HepG2 (cell line): ENCODE measurements around the gene SHTN1. TPM values are rescaled to one million over a fixed set of nuclear protein-coding genes. Genes with fewer than 3 reads are reported as not detected.

Experiments
- ARNTL ChIP-seq: sonication (generic); formaldehyde crosslinking; IDR thresholded peaks from 2 replicates; pipeline ENCODE4 v1.4.0; 2020; ENCODE audit warnings: mild to moderate bottlenecking, missing genetic modification reagents
- GLMP ChIP-seq: sonication (generic); formaldehyde crosslinking; IDR thresholded peaks from 2 replicates; pipeline ENCODE4 v1.9.0; 2021; ENCODE audit warnings: missing genetic modification reagents, mild to moderate bottlenecking, borderline replicate concordance
- HDAC2 ChIP-seq: sonication (generic); formaldehyde crosslinking; IDR thresholded peaks from 2 replicates; pipeline ENCODE4 v1.4.0; 2020; ENCODE audit warnings: missing genetic modification reagents
- HOMEZ ChIP-seq: IDR thresholded peaks from 2 replicates; pipeline ENCODE4 v1.6.1; 2016; ENCODE audit warnings: low read depth
- KIAA2018 ChIP-seq: sonication (generic); formaldehyde crosslinking; IDR thresholded peaks from 2 replicates; pipeline ENCODE4 v1.5.0; 2020; ENCODE audit warnings: mild to moderate bottlenecking, missing genetic modification reagents, borderline replicate concordance
- KLF6 ChIP-seq: IDR thresholded peaks from 2 replicates; pipeline ENCODE4 v1.8.0; 2016; ENCODE audit warnings: missing biosample characterization, missing genetic modification reagents
- NRL ChIP-seq: sonication (generic); formaldehyde crosslinking; IDR thresholded peaks from 2 replicates; pipeline ENCODE4 v1.5.0; 2020; ENCODE audit warnings: missing genetic modification reagents, mild to moderate bottlenecking, moderate library complexity, borderline replicate concordance
- REST ChIP-seq, 2 experiments: IDR thresholded peaks; 2 replicates each; pipeline ENCODE4 v1.6.1; 2011 to 2012; ENCODE audit warnings: low read length in 2 of 2, borderline replicate concordance in 1 of 2, low read depth in 1 of 2, mild to moderate bottlenecking in 1 of 2, moderate library complexity in 1 of 2
- SPEN ChIP-seq: sonication (generic); formaldehyde crosslinking; IDR thresholded peaks from 2 replicates; pipeline ENCODE4 v1.5.1; 2020; ENCODE audit warnings: low read depth, mild to moderate bottlenecking, missing genetic modification reagents
- UBTF ChIP-seq: sonication (generic); formaldehyde crosslinking; IDR thresholded peaks from 2 replicates; pipeline ENCODE4 v1.4.0; 2020; ENCODE audit warnings: mild to moderate bottlenecking, missing genetic modification reagents
- ZNF264 ChIP-seq: sonication (generic); formaldehyde crosslinking; IDR thresholded peaks from 2 replicates; pipeline ENCODE4 v1.4.0; 2020; ENCODE audit warnings: missing genetic modification reagents
- ZNF556 ChIP-seq: sonication (generic); formaldehyde crosslinking; IDR thresholded peaks from 2 replicates; pipeline ENCODE4 v1.4.0; 2020; ENCODE audit warnings: mild to moderate bottlenecking, missing genetic modification reagents, borderline replicate concordance
- polyA plus RNA-seq, 8 experiments: library from polyadenylated mRNA; depleted of rRNA in 3 of 8; stranded (reverse) in 7 of 8; unstranded in 1 of 8; fragments of >200 nt; fragmentation: Illumina TruSeq in 4 of 8; extraction: Trizol in 4 of 8; gene quantifications; 2 replicates each; pipeline versions ENCODE4 v1.2.1 to v1.2.3, GENCODE V29; 2011 to 2016; ENCODE audit warnings: low read depth in 4 of 8, missing spikeins in 1 of 8, mixed read lengths in 1 of 8; ENCODE audit not compliant: insufficient read depth in 1 of 8
- total RNA-seq, 5 experiments: library from RNA; depleted of rRNA; stranded (reverse); fragments of >200 nt; fragmentation: Illumina TruSeq; extraction: Trizol; gene quantifications; 2 replicates each; pipeline ENCODE4 v1.2.3, GENCODE V29; 2016; ENCODE audit warnings: low read depth in 1 of 5

The SHTN1 gene
- total and polyA plus RNA-seq, 2 of the 13 experiments (the other 11 are each of a cell fraction or from before 2014, with no cell fraction given), result 11.3 to 15.6 TPM

- TF ChIP-seq HDAC2 (CRISPR knock-in tag) (no peak), ARNTL (CRISPR knock-in tag) (no peak), HOMEZ (CRISPR knock-in tag) (no peak), UBTF (CRISPR knock-in tag) (peak; percentile 78), KLF6 (CRISPR knock-in tag) (no peak), KIAA2018 (CRISPR knock-in tag) (no peak), GLMP (CRISPR knock-in tag) (no peak), ZNF556 (peak; percentile 82; the same call in 1 of the 2 replicates), ZNF264 (no peak), REST (IDR thresholded peaks at IDR 0.05; ENCODE audit: borderline replicate concordance in 1 of 2, low read depth in 1 of 2, low read length in 2 of 2) (no peak), SPEN (CRISPR knock-in tag) (peak; percentile 48), NRL (no peak; the same call in 1 of the 2 replicates)
Observed at GRCh38 chr10:117005026-117005526, at the start of gene SHTN1 (continued).
